ENCODE measurements around the gene CYP19A1. TPM values are rescaled to one million over a fixed set of nuclear protein-coding genes. Genes with fewer than 3 reads are reported as not detected.

CYP19A1 gene
- total RNA-seq (1 to 10 TPM in 2 of 6 donors, under 1 TPM in 3, not detected in 1; 0.16 to 2.5 (median 0.40) TPM), polyA plus RNA-seq (under 1 TPM; 0.09 to 0.15 TPM)

- DNase-seq = no peak
- Histone ChIP-seq H3K27ac (no peak within 1 kb of the TSS), H3K9me3 (no peaks in the 10 kb centered on the region), H3K4me1 (peaks cover 0 to 4% (median 0%) of the 10 kb centered on the region in 3 donors), H3K36me3 (no peaks in the 10 kb centered on the region), H3K4me3 (no peak within 1 kb of the TSS), H3K27me3 (peaks cover 0 to 4% (median 0%) of the 10 kb centered on the region in 4 donors)
- intact Hi-C loops (cut with DNase I) = no loop called here
- no peak for TF ChIP-seq CTCF (IDR thresholded peaks at IDR 0.05)
- WGBS, 2 donors = 91 to 94% methylated on average over 6 of the region's 6 CpGs
- ATAC-seq = no peak
- FAIRE-seq = no peak
Measured at GRCh38 chr15:51338496-51338895, at the start of gene CYP19A1. Gene CYP19A1 (minus strand): TSS chr15:51338596. CDS start chr15:51242912, 95,684 bp downstream.

GRCh38 chr15:51387699-51388041, 49.3 kb upstream of the CYP19A1 start:
- Histone ChIP-seq H3K4me3 (no peak overlapping the region), H3K36me3 (no peaks in the 10 kb centered on the region), H3K4me1 (no peaks in the 10 kb centered on the region), H3K9me3 (no peaks in the 10 kb centered on the region), H3K27ac (no peak overlapping the region), H3K27me3 (no peaks in the 10 kb centered on the region)
- ATAC-seq (no peak), DNase-seq (no peak), FAIRE-seq (no peak)
- intact Hi-C loops (cut with DNase I) = loop anchor here in 2 of 3 donors (10.0 kb wide), 2 partner anchors 103 to 223 kb away; no protein-coding TSS in a partner anchor
- TF ChIP-seq CTCF (IDR thresholded peaks at IDR 0.05) = no peak
- 97 to 98% methylated on average over 3 of the region's 3 CpGs for WGBS, 2 donors

GRCh38 chr15:51386960-51387698, 48.7 kb upstream of the CYP19A1 start:
- intact Hi-C loops (cut with DNase I) = loop anchor here in 2 of 3 donors (10.0 kb wide), 2 partner anchors 102 to 222 kb away; no protein-coding TSS in a partner anchor
- DNase-seq (no peak), FAIRE-seq (no peak), ATAC-seq (no peak)
- H3K4me3 ChIP-seq = no peak overlapping the region
- no peaks in the 10 kb centered on the region for H3K27me3 ChIP-seq
- H3K36me3 ChIP-seq = no peaks in the 10 kb centered on the region
- no peak overlapping the region for H3K27ac ChIP-seq
- no peaks in the 10 kb centered on the region for H3K4me1 ChIP-seq
- TF ChIP-seq CTCF (IDR thresholded peaks at IDR 0.05) = no peak
- H3K9me3 ChIP-seq = no peaks in the 10 kb centered on the region
- 76 to 83% methylated on average over 10 of the region's 10 CpGs for WGBS, 2 donors

- no peak overlapping the region for H3K4me3 ChIP-seq
- no peak overlapping the region for H3K27ac ChIP-seq
- DNase-seq (no peak), FAIRE-seq (no peak), ATAC-seq (no peak)
- 81 to 86% methylated on average over 12 of the region's 12 CpGs for WGBS, 2 donors
- no peak for TF ChIP-seq CTCF (IDR thresholded peaks at IDR 0.05)
- intact Hi-C loops (cut with DNase I) = loop anchor here in 2 of 3 donors (10.0 kb wide), 2 partner anchors 102 to 222 kb away; no protein-coding TSS in a partner anchor
- no peaks in the 10 kb centered on the region for H3K27me3 ChIP-seq
- H3K9me3 ChIP-seq = no peaks in the 10 kb centered on the region
- H3K4me1 ChIP-seq = no peaks in the 10 kb centered on the region
- no peaks in the 10 kb centered on the region for H3K36me3 ChIP-seq
Measured at GRCh38 chr15:51386486-51386885, 48.1 kb upstream of the CYP19A1 start.

GRCh38 chr15:51386029-51386428, 47.6 kb upstream of the CYP19A1 start:
- WGBS, 2 donors = 83 to 85% methylated on average over 8 of the region's 8 CpGs
- intact Hi-C loops (cut with DNase I) = loop anchor here in 2 of 3 donors (10.0 kb wide), 2 partner anchors 101 to 221 kb away; no protein-coding TSS in a partner anchor

More at GRCh38 chr15:51386029-51386428, 47.6 kb upstream of the CYP19A1 start:
- Histone ChIP-seq H3K9me3 (no peaks in the 10 kb centered on the region), H3K36me3 (no peaks in the 10 kb centered on the region), H3K27ac (no peak overlapping the region), H3K4me1 (no peaks in the 10 kb centered on the region), H3K4me3 (no peak overlapping the region), H3K27me3 (no peaks in the 10 kb centered on the region)
- TF ChIP-seq CTCF (IDR thresholded peaks at IDR 0.05) = no peak
- DNase-seq (no peak), ATAC-seq (no peak), FAIRE-seq (no peak)
